Esophagus muscularis mucosa (tissue), 4 donors: ENCODE data around the gene CELA3B. TPM values are rescaled to one million over a fixed set of nuclear protein-coding genes. Genes with fewer than 3 reads are reported as not detected.
"Not testable (repeated sequence)": the region's sequence is repeated elsewhere in the genome, so short reads cannot be mapped to it uniquely, and the experiment has no call there.

Source experiments
- DNase-seq: peaks from one replicate; pipeline ENCODE4 v3.0.0-alpha.2; 2017; ENCODE audit errors: extremely low spot score
- H3K27ac ChIP-seq, 4 donors: fragments of 200-600 bp; sonication (generic); replicated peaks in 1 of 4; 1 replicate in 3 of 4; 2 replicates in 1 of 4; pipeline ENCODE4 v1.5.1; 2016 to 2019; ENCODE audit warnings: mild to moderate bottlenecking in 1 of 4
- H3K27me3 ChIP-seq, 4 donors: fragments of 200-600 bp; sonication (generic); one replicate each; pipeline versions ENCODE4 v1.5.1 to v1.6.0; 2016 to 2019
- H3K36me3 ChIP-seq, 4 donors: fragments of 200-600 bp; sonication (generic); one replicate each; pipeline ENCODE4 v1.5.1; 2016 to 2019
- H3K4me1 ChIP-seq, 4 donors: fragments of 200-600 bp; sonication (generic); one replicate each; pipeline ENCODE4 v1.5.1; 2016 to 2019
- H3K4me3 ChIP-seq, 4 donors: fragments of 200-600 bp; sonication (generic); 1 replicate in 2 of 4; 2 replicates in 2 of 4; pipeline ENCODE4 v1.5.1; 2016 to 2019; ENCODE audit warnings: mild to moderate bottlenecking in 4 of 4, moderate library complexity in 1 of 4
- H3K9me3 ChIP-seq, 4 donors: fragments of 200-600 bp; sonication (generic); 1 replicate in 3 of 4; 2 replicates in 1 of 4; pipeline ENCODE4 v1.5.1; 2016 to 2019
- EP300 ChIP-seq: sonication (generic); formaldehyde crosslinking; IDR thresholded peaks from one replicate; pipeline ENCODE4 v1.6.1; 2017; ENCODE audit warnings: antibody characterized with exemption
- POLR2A ChIP-seq: fragments of 450-650 bp; IDR thresholded peaks from one replicate; pipeline ENCODE4 v1.6.1; 2017; ENCODE audit warnings: antibody characterized with exemption, moderate library complexity, mild to moderate bottlenecking, low read depth
- POLR2AphosphoS5 ChIP-seq, 2 donors: sonication (generic); formaldehyde crosslinking; IDR thresholded peaks; one replicate each; pipeline ENCODE4 v1.6.1; 2017; ENCODE audit warnings: antibody characterized with exemption in 2 of 2
- WGBS: methylation state at CpG from one replicate; pipeline ENCODE4 v1.1.5; 2018; 5-methylcytosine and 5-hydroxymethylcytosine counted together
- intact Hi-C: fragments of 100-400 bp; cut with DNase I; formaldehyde crosslinking; loops from one replicate; pipeline ENCODE4 v1.15.1; 2023
- total RNA-seq, 4 donors: library from RNA; depleted of rRNA; stranded (reverse); fragments of >200 nt; gene quantifications; one replicate each; pipeline versions ENCODE4 v1.1.0 to v1.2.1, GENCODE V29; 2016
- TF ChIP-seq, protein P1 (sequence below), 3 experiments: fragments of 200-600 bp in 2 of 3; fragments of 450-650 bp in 1 of 3; sonication (generic) in 2 of 3; IDR thresholded peaks; one replicate each; pipeline ENCODE4 v1.5.1; 2017 to 2019; ENCODE audit warnings: antibody characterized with exemption in 3 of 3, mild to moderate bottlenecking in 2 of 3, moderate library complexity in 1 of 3

The CELA3B gene
- total RNA-seq, 4 donors from 2014 or later: not detected

DNA sequence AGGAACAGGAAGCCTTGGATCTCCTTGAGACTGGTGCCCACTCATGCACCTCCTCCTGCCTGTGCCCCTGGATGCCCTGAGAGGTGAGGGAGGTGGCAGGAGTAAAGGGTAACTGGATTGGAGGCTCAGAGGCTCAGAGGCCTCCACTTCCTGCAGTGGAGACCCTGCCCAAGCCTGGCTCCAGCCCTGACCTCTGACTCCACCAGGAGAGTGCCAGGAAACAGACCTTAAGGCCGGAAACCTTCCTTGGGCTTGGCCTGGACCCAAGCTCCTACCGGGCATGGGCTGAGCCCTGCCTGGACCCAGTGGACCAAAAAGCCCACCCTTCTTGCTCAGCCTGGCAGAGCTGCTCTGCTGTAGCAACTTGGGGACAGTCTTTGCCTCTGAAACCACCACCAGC lies 15.0 kb upstream of the CELA3B start:
- Histone ChIP-seq H3K4me3 (no peak overlapping the region), H3K27ac (peak overlapping the region in 2 of 4 donors; percentile 14 to 35), H3K27me3 (no peaks in the 10 kb centered on the region), H3K4me1 (peaks cover 22 to 31% (median 22%) of the 10 kb centered on the region in 4 donors), H3K9me3 (no peaks in the 10 kb centered on the region), H3K36me3 (no peaks in the 10 kb centered on the region)
- WGBS: 50% methylated on average over 1 of the region's 2 CpGs
- intact Hi-C loops: loop anchor here (2.0 to 10.0 kb wide), 2 partner anchors 93 to 197 kb away; no protein-coding TSS in a partner anchor
- no peak for DNase-seq
- TF ChIP-seq POLR2AphosphoS5 (IDR thresholded peaks at IDR 0.05) (no peak), POLR2A (no peak), EP300 (no peak)
- TF ChIP-seq, protein P1, sequence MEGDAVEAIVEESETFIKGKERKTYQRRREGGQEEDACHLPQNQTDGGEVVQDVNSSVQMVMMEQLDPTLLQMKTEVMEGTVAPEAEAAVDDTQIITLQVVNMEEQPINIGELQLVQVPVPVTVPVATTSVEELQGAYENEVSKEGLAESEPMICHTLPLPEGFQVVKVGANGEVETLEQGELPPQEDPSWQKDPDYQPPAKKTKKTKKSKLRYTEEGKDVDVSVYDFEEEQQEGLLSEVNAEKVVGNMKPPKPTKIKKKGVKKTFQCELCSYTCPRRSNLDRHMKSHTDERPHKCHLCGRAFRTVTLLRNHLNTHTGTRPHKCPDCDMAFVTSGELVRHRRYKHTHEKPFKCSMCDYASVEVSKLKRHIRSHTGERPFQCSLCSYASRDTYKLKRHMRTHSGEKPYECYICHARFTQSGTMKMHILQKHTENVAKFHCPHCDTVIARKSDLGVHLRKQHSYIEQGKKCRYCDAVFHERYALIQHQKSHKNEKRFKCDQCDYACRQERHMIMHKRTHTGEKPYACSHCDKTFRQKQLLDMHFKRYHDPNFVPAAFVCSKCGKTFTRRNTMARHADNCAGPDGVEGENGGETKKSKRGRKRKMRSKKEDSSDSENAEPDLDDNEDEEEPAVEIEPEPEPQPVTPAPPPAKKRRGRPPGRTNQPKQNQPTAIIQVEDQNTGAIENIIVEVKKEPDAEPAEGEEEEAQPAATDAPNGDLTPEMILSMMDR (IDR thresholded peaks at IDR 0.05): no peak

DNA sequence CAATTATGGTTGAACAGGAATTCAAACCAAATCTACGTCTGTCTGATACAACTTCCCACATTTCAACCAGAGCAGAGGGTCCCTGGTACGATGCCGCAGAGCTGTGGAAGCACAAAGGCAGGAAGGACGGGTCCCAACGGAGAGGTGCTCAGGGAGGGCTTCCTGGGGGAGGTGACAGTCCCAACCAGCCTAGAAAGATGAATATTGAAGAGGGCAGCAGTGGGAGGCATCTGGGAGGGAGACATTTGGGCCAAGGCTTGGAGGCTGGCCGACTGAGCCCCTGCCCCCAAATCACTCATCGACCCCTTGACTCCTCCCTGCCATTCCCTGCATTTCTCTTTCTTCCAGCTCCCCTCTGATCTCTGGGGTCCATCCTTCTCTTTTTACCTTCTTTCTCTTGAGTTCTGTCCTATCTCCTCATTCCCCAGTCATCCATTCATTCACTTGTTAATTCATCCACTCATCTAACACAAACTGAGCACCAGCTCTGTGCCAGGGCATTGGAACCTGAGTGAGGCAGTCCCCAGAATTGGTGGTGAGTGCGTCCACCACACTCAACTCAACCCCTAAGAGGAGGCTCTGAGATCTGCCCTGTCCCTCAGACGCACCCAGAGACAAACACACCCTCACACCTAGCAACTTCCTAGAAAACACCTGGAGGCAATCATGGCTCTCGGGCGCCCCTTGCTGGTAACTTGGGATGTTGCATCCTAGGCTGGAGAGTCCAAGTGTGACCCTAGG lies 13.2 kb upstream of the CELA3B start:
- Histone ChIP-seq H3K36me3 (no peaks in the 10 kb centered on the region), H3K4me1 (peaks cover 6 to 15% (median 11%) of the 10 kb centered on the region in 4 donors), H3K9me3 (no peaks in the 10 kb centered on the region), H3K27me3 (no peaks in the 10 kb centered on the region), H3K4me3 (no peak overlapping the region), H3K27ac (no peak overlapping the region)
- DNase-seq: no peak
- TF ChIP-seq, protein P1 (IDR thresholded peaks at IDR 0.05): peak in 2 of 3 experiments; percentile 89 to 96
- TF ChIP-seq POLR2A (no peak), POLR2AphosphoS5 (IDR thresholded peaks at IDR 0.05) (peak; percentile 70 to 73), EP300 (no peak)
- 47% methylated on average over 11 of the region's 11 CpGs for WGBS
- intact Hi-C loops: loop anchor here (2.0 to 10.0 kb wide), 2 partner anchors 95 to 199 kb away; no protein-coding TSS in a partner anchor

DNA sequence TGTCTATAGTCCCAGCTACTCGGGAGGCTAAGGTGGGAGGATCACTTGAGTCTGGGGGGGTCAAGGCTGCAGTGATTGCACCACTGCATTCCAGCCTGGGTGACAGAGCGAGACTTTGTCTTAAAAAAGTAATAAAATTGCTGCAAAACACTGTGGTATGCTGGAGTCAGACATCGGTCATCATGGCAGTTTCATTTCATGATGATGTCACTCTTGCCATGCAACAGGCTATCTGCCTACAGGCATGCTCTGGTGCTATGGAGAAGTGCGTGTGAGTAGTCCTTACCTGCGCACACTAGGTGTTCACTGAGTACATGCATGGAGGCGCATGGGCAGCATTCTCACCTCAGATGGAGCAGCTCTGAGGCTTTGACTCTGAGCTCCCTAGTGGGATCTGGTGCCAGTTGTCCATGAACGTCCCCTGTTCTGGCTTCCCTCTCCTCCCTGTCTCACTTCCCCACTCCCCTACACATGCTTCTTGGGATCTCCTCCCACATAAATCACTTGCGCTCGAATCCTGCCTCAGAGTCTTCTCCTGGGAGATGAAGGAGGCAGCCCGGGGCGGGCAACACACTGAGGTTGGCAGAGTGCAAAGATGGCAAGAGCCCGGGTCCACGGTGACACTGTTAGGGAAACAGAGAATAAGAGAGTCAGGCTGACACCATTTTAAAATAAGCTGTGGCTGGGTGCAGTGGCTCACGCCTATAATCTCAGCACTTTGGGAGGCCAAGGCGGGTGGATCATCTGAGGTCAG lies 10.4 kb upstream of the CELA3B start:
- intact Hi-C loops: loop anchor here (10.0 kb wide), 1 partner anchor 202 kb away; no protein-coding TSS in a partner anchor

DNA sequence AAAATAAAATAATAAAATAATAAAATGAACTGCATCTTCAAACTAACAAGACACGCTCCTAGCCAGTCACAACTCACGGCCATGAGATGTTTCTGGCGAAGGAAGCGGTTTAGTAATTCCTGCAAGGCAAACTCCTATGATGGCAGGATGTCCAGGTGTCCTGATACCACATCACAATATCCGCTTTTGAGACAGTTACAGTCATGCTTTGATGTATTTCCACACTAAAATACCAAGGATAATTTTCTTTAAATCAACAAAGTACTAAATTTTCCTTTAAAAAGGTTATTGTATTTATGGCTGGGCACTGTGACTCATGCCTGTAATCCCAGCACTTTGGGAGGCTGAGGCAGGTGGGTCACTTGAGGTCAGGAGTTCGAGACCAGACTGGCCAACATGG lies 9.6 kb upstream of the CELA3B start:
- not testable (repeated sequence) for H3K9me3 ChIP-seq, H3K27me3 ChIP-seq, H3K27ac ChIP-seq, H3K36me3 ChIP-seq, H3K4me3 ChIP-seq, DNase-seq
- intact Hi-C loops: loop anchor here (10.0 kb wide), 1 partner anchor 202 kb away; no protein-coding TSS in a partner anchor
- H3K4me1 ChIP-seq: peaks cover 6 to 11% (median 9%) of the 10 kb centered on the region in 4 donors
- 95% methylated on average over 5 of the region's 6 CpGs for WGBS

More for the DNA sequence above, 10.4 kb upstream of the CELA3B start:
- TF ChIP-seq, protein P1 (IDR thresholded peaks at IDR 0.05): no peak
- H3K36me3 ChIP-seq: no peaks in the 10 kb centered on the region
- H3K4me1 ChIP-seq: peaks cover 6 to 15% (median 11%) of the 10 kb centered on the region in 4 donors
- DNase-seq: no peak
- 87% methylated on average over 15 of the region's 15 CpGs for WGBS
- H3K27ac ChIP-seq: no peak overlapping the region
- no peak overlapping the region for H3K4me3 ChIP-seq
- H3K9me3 ChIP-seq: no peaks in the 10 kb centered on the region
- H3K27me3 ChIP-seq: no peaks in the 10 kb centered on the region

DNA sequence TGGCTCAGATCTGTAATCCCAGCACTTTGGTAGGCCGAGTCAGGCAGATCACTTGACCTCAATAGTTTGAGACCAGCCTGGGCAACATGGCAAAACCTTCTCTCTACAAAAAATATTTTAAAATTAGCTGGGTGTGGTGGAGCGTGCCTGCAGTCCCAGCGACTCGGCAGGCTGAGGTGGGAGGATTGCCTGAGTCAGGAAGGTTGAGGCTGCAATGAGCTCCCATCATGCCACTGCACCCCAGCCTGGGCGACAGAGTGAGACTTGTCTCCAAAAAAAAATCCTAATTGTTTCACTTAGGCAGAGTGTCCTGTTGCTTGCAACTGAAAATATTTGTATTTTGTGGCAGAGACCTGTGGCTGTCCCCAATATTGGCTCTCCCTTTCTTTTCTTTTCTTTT lies 7.8 kb upstream of the CELA3B start:
- H3K9me3 ChIP-seq, DNase-seq, H3K4me1 ChIP-seq, H3K27ac ChIP-seq, H3K4me3 ChIP-seq, H3K27me3 ChIP-seq, H3K36me3 ChIP-seq: not testable (repeated sequence)
- intact Hi-C loops: loop anchor here (10.0 kb wide), 1 partner anchor 204 kb away; no protein-coding TSS in a partner anchor
- WGBS: no CpG with 5 or more reads among the region's 5 CpGs

DNA sequence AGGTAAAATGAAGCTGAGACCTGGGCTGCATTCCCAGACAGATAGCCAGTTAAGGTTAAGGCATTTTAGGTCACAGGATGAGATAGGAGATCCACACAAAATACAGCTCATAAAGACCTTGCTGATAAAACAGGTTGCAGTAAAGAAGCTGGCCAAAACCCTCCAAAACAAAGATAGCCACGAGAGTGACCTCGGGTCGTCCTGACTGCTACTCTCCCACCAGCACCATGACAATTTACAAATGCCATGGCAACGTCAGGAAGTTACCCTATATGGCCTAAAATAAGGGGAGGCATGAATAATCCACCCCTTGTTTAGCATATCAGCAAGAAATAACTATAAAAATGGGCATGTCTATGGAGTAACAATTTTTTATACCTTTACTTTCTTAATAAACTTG lies 6.3 kb upstream of the CELA3B start:
- H3K36me3 ChIP-seq, H3K9me3 ChIP-seq, H3K27ac ChIP-seq, H3K4me1 ChIP-seq, intact Hi-C loops, H3K27me3 ChIP-seq, DNase-seq, H3K4me3 ChIP-seq: not testable (repeated sequence)
- 56% methylated on average over 4 of the region's 4 CpGs for WGBS

DNA sequence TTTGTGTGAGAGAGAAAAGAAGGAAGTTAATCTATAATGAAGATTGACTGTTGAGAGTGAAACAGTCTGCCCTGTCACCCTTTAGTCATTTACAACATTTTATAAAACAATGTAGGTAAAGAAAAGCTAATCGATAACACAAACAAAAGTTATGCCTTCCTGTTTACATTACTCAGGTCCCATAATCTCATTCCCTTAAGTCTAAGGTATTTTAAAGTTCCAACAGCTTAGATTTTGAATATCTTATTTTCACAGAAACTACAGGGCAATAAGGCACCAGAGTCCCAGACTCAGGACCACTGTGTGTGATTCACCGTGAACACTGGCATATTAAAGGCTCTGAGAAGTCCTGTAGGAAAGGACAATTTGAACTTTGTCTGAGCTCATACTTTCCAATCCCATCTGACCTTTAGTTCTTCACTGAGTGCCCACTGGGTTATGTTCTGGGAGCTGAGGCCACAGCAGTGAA lies 3.8 kb upstream of the CELA3B start:
- H3K27ac ChIP-seq, intact Hi-C loops, H3K4me1 ChIP-seq, DNase-seq, H3K4me3 ChIP-seq, H3K27me3 ChIP-seq, H3K9me3 ChIP-seq, H3K36me3 ChIP-seq: not testable (repeated sequence)
- 61% methylated on average over 2 of the region's 2 CpGs for WGBS

DNA sequence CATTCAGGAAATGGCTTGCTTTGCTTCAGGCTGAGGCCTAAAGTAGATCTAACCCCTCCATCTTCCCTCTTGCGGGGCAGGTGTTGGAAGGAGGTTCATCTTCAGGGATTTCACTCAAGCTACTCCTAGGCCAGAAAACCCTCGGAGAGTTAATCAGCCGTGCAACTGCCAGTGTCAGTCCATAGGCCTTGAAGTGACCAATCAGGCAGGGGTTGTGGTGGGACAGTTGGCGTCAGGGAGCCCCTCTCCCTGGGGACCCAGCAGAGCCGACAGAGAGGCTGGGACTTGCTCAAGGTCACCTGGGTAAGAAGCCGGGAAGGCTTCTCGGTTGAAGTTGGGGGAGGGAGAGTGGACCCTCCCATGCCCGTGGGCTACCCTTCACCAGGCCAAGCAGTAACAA lies 2.9 kb upstream of the CELA3B start:
- DNase-seq, H3K27ac ChIP-seq, intact Hi-C loops, H3K27me3 ChIP-seq, H3K9me3 ChIP-seq, H3K36me3 ChIP-seq, H3K4me1 ChIP-seq, H3K4me3 ChIP-seq: not testable (repeated sequence)
- WGBS: 84% methylated on average over 8 of the region's 8 CpGs

DNA sequence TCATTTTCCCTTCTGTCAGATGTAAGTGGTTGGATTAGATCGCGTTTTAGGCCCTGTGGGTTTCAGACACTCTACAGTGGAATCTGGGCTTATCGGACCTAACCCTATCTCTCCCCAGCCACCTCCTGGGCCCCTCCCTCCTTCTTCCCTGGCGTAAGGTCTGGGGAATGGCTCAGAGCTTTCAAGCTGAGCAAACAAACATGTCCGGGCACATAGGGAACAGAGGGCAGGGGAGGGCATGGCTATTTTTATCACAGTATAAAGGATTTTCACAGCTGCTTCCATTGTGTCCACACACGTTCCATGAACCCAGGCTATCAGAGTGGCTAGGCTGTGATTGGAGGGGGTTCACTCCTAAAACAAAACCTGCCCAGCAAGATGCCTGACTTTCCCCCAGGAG lies 2.1 kb upstream of the CELA3B start:
- WGBS: 60% methylated on average over 6 of the region's 6 CpGs

More for the DNA sequence above, 2.1 kb upstream of the CELA3B start:
- H3K4me3 ChIP-seq, H3K27ac ChIP-seq, intact Hi-C loops, H3K27me3 ChIP-seq, H3K9me3 ChIP-seq, DNase-seq, H3K4me1 ChIP-seq, H3K36me3 ChIP-seq: not testable (repeated sequence)
